Measurements from ENCODE around the gene LMNTD1. TPM values are rescaled to one million over a fixed set of nuclear protein-coding genes. Genes with fewer than 3 reads are reported as not detected.

Gene LMNTD1
- total RNA-seq, 1 donor, result 1.3 TPM

DNA sequence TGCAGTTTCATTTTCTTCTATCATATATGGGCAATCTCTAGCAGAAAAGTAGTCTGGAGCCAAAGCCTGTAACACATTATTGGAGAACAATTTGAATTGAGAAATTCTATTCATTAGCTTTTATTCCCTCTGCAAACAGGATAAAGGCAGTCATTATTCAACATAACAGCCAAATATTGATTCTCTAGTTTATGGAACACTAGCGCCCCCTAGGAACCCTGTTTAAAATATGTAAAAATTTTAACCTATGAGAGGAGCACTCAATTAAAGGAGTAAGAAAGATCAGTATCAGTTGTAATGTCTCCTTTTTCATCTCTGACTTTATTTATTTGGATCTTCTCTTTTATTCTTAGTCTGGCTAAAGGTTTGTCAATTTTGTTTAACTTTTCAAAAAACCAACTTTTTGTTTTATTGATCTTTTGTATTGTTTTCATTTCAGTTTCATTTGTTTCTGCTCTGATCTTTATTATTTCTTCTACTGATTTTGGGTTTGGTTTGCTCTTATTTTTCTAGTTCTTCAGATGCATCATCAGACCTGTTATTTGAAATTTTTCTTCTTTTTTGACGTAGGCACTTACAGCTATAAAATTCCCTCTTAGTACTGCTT is 4.8 kb upstream of the LMNTD1 start:
- H3K4me3 ChIP-seq (ENCODE audit: low read depth, low read length), result no peak overlapping the region
- TF ChIP-seq, protein P1, sequence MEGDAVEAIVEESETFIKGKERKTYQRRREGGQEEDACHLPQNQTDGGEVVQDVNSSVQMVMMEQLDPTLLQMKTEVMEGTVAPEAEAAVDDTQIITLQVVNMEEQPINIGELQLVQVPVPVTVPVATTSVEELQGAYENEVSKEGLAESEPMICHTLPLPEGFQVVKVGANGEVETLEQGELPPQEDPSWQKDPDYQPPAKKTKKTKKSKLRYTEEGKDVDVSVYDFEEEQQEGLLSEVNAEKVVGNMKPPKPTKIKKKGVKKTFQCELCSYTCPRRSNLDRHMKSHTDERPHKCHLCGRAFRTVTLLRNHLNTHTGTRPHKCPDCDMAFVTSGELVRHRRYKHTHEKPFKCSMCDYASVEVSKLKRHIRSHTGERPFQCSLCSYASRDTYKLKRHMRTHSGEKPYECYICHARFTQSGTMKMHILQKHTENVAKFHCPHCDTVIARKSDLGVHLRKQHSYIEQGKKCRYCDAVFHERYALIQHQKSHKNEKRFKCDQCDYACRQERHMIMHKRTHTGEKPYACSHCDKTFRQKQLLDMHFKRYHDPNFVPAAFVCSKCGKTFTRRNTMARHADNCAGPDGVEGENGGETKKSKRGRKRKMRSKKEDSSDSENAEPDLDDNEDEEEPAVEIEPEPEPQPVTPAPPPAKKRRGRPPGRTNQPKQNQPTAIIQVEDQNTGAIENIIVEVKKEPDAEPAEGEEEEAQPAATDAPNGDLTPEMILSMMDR (IDR thresholded peaks at IDR 0.05; ENCODE audit: insufficient read depth, low read length), result peak; percentile 48
- peak; percentile 69 for DNase-seq (ENCODE audit: low read depth)

GRCh38 chr12:25556153-25556552 is 3.1 kb upstream of the LMNTD1 start:
- DNase-seq (ENCODE audit: low read depth), result no peak
- H3K4me3 ChIP-seq (ENCODE audit: low read depth, low read length), result no peak overlapping the region
- TF ChIP-seq, protein P1 (IDR thresholded peaks at IDR 0.05; ENCODE audit: insufficient read depth, low read length), result no peak

- TF ChIP-seq, protein P1 (IDR thresholded peaks at IDR 0.05; ENCODE audit: insufficient read depth, low read length), result no peak
- no peak overlapping the region for H3K4me3 ChIP-seq (ENCODE audit: low read depth, low read length)
- peak; percentile 80 for DNase-seq (ENCODE audit: low read depth)
These were observed 402 bp downstream of the LMNTD1 start for GRCh38 chr12:25552681-25553080.

DNA sequence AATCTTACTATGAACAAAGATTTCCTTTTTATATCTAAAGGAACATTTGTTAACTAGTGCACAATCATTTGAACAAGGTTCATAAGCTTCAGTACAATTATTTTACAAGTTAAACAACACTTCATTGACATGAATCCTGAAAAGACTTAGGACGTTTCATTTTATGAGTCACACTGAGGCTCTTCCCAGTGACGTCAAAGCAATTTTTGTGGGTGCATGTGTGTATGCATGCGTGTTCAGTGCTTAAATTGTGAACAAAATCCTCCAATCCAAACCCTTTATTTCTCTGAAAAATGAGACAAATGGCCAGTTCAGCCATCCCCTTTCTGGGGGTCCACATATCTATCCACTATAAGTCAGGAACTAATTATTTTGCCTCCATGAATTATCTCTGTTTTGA is 2.9 kb downstream of the LMNTD1 start:
- TF ChIP-seq, protein P1 (IDR thresholded peaks at IDR 0.05; ENCODE audit: insufficient read depth, low read length), result no peak
- no peak for DNase-seq (ENCODE audit: low read depth)
- no peak overlapping the region for H3K4me3 ChIP-seq (ENCODE audit: low read depth, low read length)

- TF ChIP-seq, protein P1 (IDR thresholded peaks at IDR 0.05; ENCODE audit: insufficient read depth, low read length), result no peak
- H3K4me3 ChIP-seq (ENCODE audit: low read depth, low read length), result no peak overlapping the region
- DNase-seq (ENCODE audit: low read depth), result no peak
These were observed 4.0 kb downstream of the LMNTD1 start for GRCh38 chr12:25549120-25549519.

- no peak overlapping the region for H3K4me3 ChIP-seq (ENCODE audit: low read depth, low read length)
- DNase-seq (ENCODE audit: low read depth), result peak; percentile 45
- TF ChIP-seq, protein P1 (IDR thresholded peaks at IDR 0.05; ENCODE audit: insufficient read depth, low read length), result no peak
These were observed 6.8 kb downstream of the LMNTD1 start for GRCh38 chr12:25546318-25546717.

DNA sequence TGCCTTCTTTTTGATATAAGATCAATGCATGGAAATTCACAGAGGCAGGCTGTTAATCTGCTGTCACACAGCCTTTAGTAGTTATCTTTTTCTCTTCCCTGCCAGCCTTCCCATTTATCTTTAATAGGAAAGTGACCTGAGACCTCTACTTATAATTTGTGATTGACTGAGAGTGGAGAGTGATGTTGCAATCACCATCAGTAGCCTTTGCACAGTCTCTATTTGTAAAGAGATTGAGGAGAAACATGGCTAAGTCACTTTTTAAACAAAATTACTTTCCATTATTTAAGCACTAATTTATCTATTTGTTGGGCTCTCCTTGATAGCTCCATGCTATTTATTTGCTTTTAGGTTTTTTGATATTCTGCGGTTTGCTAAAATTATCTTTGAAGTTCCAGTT is 19.9 kb downstream of the LMNTD1 start:
- TF ChIP-seq, protein P1 (IDR thresholded peaks at IDR 0.05; ENCODE audit: insufficient read depth, low read length), result no peak
- DNase-seq (ENCODE audit: low read depth), result no peak
- no peak overlapping the region for H3K4me3 ChIP-seq (ENCODE audit: low read depth, low read length)
